Measurements from ENCODE around the gene CFAP74.

- TF ChIP-seq, protein P1, sequence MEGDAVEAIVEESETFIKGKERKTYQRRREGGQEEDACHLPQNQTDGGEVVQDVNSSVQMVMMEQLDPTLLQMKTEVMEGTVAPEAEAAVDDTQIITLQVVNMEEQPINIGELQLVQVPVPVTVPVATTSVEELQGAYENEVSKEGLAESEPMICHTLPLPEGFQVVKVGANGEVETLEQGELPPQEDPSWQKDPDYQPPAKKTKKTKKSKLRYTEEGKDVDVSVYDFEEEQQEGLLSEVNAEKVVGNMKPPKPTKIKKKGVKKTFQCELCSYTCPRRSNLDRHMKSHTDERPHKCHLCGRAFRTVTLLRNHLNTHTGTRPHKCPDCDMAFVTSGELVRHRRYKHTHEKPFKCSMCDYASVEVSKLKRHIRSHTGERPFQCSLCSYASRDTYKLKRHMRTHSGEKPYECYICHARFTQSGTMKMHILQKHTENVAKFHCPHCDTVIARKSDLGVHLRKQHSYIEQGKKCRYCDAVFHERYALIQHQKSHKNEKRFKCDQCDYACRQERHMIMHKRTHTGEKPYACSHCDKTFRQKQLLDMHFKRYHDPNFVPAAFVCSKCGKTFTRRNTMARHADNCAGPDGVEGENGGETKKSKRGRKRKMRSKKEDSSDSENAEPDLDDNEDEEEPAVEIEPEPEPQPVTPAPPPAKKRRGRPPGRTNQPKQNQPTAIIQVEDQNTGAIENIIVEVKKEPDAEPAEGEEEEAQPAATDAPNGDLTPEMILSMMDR (IDR thresholded peaks at IDR 0.05 in 4 of 5, conservative IDR thresholded peaks at IDR 0.05 in 1 of 5): no peak
- no peak for TF ChIP-seq POLR2A (IDR thresholded peaks at IDR 0.05)
Observed at GRCh38 chr1:1915911-1916840, 87.4 kb downstream of the CFAP74 start.
